GM18907 (cell line): Measurements from ENCODE around the gene FUS.
A peak's percentile ranks its signal among the peaks of the same experiment; 100 is the strongest.

Source experiments
- ATAC-seq: cut with Tn5 transposase; IDR thresholded peaks from one replicate; pipeline ENCODE4 v1.9.1; 2021; ENCODE audit warnings: mild to moderate bottlenecking, moderate library complexity; ENCODE audit not compliant: unreplicated experiment

Gene FUS

DNA sequence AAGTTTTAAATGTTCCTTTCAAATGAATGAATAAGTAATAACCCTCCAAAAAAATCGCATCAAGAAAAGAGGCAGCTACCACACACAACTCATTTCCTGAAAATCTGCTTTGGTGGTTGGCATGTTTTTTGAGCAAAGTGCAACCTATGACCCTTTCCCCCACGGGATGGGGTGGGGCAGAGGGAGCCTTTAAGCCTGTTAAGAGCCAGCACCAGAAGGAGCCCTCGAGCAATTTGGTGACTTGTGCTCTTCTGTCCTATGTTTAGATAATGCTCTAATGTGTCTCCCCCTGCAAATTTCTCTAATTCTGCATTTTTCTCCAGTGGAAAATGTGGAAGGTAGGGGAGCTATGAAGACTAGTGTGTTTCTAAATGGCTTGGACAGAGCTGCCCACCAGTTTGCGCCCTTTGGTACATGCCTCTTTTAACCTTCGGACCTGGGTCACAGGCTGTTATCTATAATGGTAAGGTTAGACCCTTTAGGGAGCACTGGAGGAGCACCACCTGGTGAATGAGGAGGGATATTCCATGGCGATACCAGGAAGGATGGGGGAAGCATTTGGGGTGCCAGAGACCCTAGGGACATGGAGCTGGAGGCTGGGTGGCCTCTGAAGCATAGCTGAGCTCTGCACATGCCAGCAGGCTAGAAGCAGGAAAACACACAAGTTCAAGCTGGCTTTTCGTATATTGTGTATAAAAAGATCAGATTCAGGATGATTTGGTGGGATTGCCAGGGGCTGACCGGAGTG, 21.1 kb downstream of the FUS start:
- ATAC-seq, result no peak

DNA sequence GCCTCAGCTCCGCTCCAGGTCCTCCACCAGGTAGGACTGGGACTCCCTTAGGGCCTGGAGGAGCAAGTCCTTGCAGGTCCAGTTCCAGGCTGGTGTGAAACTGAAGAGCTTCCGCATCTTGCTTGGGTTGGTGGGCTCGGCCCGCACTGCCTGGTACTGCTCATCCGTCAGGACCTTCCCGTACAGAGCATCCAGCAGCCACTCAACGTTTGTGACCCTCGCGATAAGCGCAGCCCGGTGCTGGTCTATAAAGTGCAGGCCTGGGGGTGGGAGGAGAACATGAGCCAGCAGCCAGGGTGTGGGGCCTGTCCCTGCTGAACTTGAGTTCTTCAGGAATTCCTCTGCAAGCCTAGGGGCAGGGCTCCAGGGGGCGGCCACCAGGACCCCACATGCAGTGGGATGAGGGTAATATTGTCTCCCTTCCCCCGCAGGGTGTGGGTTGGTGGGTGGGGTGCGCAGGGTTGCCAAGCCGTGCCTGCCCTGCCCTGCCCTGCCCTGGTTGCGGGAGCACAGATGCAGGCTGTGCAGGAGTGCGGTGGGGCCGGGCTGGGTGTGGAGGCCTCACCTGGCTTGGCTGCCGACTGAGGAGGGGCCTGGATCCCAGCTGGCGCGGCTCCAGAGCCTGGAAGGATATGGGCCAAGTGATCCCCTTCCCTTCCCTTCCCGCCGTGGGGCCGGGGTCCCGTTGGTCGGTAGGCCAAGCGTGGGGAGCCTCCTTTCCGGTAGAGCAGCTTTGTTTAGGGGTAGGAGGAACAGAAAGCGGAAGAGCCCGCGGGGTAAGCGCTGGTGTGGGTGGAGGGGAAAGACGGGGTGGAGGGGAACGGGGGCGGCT, 21.9 kb downstream of the FUS start:
- peak; percentile 57 for ATAC-seq

DNA sequence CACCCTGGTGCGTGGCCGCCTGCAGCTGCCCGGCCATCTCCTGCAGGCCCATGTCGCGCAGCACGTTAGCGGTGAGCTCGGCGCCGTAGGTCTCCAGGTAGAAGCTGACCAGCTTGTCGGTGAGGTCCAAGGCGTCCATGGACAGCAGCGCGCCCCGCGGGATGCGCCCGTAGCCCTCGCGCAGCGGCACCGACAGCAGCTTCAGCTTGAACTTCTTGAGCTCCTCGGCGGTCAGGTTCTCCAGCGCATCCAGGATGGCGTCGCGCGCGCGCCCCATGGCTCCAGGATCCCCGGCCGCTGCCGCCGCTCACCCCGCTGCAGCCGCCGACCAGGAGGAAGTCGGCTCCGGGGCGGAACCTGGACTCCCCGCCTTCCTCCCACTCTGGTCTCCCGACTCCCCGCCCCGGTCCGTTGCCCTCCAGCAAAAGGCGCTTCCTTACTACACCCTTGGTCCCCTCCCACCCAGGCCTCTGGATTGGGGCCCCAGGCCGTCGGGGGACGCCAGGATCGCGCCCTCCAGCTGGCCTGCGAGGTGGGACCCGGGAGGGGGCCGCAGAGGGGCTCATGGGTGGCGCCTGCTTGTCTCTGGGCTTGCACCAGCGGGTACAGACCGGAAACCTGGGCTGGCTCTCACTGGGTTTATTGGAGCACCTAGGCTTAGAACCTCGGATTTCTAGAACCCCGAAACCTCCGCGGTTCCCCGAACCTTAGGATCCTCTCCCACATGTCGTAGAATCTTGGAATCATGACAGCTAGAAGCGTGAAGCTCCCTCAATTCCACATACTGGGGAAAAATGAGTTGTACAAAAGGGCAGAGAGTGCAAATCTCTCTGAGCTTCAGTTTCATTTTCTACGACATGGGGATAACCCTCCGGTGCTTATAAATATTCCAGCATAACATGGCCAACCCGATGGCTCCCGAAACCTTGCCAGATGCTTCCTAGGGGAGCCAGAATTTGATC, 22.8 kb downstream of the FUS start, which contains the start of gene PYCARD:
TSS of gene PYCARD (minus strand) at position 347 of the 962 bp plus-strand sequence. CDS start at position 277, 70 bp downstream.
- ATAC-seq, result peak; percentile 58

DNA sequence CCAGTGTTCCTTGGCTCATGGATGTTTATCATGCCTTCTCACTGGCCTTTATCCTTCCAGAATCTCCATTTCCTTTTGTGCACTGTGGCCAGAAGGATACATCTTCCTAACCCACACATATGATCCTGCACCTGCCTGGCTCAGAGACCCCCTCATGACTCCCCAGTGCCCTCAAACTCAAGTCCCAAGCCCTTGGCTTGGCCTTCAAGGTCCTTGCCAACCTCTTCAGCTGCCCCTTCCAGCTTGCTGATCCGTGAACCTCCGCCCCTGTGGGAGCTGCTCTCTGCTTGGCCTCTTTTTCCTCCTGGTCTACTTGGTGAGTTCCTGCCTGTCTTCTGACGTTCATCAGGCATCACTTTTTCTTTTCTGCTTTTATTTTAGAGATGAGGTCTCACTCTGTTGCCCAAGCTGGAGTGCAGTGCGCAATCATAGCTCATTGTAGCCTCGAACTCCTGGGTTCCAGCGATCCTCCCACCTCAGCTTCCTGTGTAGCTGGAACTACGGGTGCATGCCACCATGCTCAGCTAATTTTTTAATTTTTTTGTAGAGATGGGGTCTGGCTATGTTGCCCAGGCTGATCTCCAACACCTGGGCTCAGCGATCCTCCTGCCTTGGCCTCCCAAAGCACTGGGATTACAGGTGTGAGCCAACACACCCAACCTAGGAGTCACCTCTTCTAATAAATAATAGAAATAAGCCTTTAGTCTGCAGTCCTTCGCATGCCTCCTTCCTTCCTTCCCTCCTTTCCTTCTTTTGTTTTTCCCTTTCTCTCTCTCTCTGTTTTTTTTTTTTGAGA, 25.1 kb downstream of the FUS start:
- ATAC-seq, result no peak

DNA sequence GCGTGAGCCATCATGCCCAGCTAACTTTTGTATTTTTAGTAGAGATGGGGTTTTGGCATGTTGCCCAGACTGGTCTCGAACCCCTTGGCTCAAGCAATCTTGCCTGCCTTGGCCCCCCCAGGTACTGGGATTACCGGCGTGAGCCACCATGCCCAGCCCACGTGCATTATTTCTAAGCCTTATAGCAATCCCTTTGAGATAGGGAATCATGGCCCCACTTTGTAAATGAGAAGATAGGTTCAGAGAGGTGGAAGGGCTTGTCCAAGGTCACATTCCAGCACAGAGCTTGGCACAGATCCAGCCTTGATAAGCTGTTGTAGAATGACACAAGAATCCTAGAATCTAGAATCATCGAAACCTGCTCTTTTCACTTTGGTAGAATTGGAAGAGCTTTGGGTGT, 26.8 kb downstream of the FUS start:
- ATAC-seq, result no peak

DNA sequence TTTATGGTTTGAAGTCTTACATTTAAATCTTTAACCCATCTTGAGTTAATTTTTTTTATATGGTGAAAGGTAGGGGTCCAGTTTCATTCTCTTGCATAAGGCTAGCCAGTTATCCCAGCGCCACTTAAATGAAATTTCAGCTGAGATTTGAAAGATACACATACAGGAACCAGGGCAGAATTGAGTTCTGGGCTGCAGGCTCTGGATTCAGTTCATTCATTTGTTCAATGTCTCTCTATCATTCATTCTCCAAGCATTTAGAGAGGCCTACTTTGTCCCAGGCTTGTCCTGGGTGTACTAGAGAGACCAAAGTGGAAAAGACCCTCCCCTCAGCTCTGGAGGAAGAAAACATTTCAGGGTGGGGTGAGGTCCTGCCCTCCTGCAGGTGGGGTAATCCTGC, 33.4 kb downstream of the FUS start:
- ATAC-seq, result no peak

DNA sequence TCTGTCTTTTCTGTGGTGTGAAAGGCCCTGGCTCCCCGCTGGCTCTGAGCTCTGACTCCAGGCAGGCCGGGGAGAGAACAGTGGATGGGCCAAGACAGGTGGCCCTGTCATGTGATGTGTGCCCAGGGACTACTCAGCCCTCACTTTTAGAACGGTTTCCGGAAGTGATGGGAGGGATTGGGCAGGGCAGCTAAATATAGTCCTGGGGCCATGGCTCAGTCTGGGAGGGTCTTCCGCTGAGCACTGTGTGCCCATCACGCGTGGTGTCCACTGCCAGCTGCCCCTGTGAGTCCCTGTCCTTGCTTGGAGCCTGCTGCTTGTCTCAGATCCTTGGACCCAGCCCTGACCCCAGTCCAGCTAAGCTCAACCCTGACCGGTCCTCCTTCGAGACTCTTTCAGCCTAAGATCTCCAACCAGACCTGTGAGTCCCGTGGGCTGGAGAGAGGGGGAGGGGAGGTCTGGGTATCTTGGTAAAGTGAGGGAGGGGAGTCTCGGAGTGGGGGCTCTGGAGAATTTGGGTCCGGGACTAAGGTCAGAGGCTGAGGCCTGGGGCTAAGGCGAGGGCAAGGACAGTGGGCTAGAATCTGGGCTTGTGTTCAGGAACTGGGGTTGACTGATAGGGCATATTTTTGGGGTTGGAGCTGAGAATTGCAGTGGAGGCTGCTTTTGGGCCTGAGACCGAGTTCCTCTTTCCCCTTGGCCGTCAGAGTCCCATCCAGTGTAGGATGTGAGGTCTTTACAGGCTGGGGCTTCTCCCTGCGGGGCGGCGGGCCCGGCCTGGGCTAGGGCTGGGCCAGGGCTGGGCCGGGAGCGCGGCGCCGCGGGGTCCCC, 34.2 kb downstream of the FUS start, which contains the start of gene TRIM72:
TSS of gene TRIM72 (plus strand) at position 243 of the 831 bp plus-strand sequence. CDS start 620 bp downstream, outside the sequence.
- no peak for ATAC-seq

DNA sequence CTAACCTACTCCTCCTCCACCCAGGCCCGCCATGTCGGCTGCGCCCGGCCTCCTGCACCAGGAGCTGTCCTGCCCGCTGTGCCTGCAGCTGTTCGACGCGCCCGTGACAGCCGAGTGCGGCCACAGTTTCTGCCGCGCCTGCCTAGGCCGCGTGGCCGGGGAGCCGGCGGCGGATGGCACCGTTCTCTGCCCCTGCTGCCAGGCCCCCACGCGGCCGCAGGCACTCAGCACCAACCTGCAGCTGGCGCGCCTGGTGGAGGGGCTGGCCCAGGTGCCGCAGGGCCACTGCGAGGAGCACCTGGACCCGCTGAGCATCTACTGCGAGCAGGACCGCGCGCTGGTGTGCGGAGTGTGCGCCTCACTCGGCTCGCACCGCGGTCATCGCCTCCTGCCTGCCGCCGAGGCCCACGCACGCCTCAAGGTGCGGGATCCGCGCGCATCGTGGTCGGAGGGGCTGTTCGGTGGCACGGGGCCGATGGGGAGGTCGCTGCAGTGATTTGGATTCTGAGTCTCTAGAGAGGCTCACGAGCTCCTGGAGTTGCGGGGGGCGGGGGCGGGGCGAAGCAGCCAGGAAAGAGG, 34.9 kb downstream of the FUS start:
- no peak for ATAC-seq

DNA sequence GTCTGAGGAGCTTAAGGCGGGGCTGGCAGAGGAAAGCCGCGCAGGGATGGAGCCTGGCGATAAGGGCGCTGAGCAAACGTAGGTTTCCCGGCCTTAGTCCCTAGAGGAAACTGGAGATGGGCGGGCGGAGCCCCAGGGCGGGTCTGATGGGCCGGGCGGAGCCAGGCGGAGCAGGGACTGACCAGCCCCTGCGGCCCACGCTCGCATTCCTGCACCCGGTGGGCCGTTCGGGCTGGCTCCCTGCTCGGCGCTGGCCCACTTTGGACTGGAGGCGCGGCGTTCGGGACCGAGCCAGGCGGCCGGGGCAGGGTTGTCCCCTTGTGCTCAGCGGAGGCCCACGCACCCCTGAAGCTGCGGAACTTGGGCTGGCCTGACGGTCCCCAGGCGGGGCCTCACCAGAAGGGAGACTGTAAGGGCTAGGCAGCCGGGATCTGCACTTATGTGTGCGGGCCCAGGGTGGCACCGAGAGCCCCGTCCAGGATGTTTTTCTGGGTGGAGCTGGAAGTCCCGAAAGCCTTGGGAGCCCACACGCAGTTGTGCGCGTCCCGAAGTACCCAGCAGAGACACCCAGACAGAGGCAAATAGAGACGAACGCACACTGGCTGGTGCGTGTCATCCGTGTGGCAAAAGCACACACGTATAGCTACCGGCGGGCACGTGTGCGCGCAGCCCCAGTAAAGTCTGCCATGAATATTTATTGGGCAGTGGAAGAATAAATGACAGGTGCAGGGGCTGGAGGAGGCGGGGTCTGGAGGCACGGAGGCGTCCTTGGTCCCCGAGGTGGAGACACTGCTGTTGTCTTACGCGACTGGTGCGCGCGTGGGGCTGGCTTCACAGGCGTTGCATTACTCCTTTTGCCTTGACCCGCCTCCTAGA, 35.6 kb downstream of the FUS start:
- ATAC-seq, result peak; percentile 45

DNA sequence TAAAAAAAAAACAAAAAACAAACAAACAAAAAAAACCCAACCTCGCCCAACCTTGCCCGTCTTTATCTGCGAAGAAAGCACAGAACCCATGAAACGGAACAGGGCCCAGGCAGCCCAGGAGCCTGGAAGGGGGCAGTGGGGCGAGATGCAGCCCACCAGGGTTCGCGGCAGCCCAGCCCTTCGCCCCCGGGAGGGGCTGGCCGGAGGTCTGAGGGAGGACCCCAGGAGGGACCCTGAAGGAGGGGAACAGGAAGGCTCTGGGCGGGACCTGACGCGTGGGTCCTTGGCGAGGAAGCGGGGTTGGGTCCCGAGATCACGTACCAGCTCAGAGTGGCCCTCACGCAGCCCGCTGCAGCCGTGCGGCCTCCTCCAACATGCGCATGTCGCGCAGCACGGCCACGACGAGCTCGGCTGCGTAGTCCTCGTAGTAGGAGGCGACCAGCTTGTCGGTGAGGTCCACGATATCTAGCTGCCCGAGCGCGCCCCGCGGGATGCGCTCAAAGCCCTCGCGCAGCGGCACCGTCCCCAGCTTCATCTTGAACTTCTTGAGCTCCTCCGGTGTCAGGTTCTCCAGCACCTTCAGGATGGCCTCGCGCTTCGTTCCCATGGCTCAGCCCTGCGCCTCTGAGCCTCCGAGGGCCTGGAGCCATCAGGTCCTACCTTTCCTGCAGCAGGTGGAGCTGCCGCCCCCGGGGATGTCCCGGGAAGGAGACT, 36.6 kb downstream of the FUS start, which contains the start of gene PYDC1:
TSS of gene PYDC1 (minus strand) at position 714 of the 714 bp plus-strand sequence. CDS start at position 607, 107 bp downstream.
- no peak for ATAC-seq

DNA sequence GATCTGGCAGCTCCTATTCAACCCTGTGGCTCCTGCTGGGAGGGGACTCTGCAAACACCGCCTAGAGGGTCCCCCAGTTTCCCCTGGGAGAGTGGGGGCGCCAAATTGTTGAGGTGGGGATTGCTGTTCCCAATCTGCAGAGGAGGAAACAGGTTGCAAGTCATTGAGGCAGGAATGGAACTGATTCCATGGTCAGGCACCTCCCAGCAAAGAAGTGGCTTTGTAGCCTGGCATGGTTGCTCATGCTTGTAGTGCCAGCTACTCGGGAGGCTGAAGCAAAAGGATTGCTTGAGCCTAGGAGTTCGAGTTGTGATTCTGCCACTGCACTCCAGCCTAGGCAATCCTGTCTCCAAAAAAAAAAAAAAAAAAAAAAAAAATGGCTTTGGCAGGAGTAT, 37.2 kb downstream of the FUS start:
- ATAC-seq, result no peak

DNA sequence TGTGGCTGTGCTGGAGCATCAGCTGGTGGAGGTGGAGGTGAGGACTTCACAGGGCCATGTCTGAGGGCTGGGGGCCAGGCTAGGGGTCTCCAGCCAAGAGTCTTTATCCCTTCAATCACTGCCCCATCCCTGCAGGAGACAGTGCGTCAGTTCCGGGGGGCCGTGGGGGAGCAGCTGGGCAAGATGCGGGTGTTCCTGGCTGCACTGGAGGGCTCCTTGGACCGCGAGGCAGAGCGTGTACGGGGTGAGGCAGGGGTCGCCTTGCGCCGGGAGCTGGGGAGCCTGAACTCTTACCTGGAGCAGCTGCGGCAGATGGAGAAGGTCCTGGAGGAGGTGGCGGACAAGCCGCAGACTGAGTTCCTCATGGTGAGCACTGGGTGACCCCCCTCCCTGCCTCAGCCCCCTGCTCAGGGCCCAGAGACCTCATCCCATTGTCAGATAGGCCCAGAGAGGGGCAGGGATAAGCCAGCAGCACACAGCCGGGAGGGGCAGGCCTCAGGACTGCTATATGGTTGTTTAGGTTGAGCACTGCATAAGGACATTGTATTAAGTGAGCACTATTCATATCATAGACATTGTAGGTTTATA, 39.3 kb downstream of the FUS start:
- no peak for ATAC-seq

DNA sequence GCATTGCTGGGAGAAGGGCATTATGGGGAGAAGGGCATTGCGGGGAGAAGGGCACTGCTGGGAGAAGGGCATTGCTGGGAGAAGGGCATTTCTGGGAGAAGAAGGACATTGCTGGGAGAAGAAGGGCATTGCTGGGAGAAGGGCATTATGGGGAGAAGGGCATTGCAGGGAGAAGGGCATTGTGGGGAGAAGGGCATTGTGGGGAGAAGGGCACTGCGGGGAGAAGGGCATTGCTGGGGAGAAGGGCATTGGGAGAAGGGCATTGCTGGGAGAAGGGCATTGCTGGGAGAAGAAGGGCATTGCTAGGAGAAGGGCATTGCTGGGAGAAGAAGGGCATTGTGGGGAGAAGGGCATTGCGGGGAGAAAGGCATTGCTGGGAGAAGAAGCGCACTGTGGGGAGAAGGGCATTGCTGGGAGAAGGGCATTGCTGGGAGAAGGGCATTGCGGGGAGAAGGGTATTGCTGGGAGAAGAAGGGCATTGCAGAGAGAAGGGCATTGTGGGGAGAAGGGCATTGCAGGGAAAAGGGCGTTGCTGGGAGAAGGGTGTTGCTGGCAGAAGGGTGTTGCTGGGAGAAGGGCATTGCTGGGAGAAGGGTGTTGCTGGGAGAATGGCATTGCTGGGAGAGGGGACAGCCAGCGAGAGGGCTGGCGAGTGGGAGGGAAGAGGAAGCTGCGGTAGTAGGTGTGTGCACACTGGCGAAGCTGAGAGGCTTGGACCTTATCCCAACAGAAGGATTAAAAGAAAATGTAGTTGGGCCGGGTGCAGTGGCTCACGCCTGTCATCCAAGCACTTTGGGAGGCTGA, 41.6 kb downstream of the FUS start:
- no peak for ATAC-seq

DNA sequence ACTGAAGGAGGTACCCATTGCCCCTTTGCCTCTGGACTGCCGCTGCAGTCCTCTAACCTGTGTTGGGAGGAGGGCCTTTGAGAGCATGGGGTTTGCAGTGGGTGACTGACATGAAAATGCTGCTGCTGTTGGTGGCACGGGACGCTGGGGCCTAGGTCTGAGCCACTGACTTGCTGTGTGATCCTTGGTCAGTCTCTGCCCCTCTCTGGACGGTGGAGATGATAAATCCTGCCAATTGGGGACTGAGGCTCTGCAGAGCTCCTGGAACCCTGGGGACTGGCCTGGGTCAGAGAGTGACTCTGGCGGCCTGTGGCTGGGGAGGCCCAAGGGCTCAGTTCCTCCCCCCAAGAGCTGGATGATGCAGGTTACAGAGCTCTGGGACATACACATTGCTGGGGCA, 43.1 kb downstream of the FUS start:
- ATAC-seq, result no peak

DNA sequence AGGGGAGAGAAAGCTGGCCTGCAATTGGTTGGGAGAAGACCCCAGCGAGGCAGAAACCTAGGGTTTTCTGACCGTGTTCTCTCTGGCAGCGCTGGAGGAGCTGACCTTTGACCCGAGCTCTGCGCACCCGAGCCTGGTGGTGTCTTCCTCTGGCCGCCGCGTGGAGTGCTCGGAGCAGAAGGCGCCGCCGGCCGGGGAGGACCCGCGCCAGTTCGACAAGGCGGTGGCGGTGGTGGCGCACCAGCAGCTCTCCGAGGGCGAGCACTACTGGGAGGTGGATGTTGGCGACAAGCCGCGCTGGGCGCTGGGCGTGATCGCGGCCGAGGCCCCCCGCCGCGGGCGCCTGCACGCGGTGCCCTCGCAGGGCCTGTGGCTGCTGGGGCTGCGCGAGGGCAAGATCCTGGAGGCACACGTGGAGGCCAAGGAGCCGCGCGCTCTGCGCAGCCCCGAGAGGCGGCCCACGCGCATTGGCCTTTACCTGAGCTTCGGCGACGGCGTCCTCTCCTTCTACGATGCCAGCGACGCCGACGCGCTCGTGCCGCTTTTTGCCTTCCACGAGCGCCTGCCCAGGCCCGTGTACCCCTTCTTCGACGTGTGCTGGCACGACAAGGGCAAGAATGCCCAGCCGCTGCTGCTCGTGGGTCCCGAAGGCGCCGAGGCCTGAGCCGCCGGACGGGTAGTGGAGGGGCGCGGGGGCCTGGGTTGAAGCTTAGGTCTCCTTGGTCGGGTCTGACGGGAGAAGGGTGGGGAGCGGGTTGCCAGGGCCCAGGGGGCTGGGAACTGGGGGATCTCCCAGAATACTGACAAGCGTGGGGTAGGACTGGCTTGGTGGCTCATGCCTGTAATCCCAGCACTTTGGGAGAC, 44.4 kb downstream of the FUS start:
- ATAC-seq, result no peak
